Neural cell (in vitro differentiated cells): ENCODE results near the gene INPP5B.

Experiments used
- CTCF ChIP-seq: fragments of 450-650 bp; IDR thresholded peaks from 2 replicates; pipeline ENCODE4 v1.5.1; 2014; ENCODE audit warnings: antibody characterized with exemption, mild to moderate bottlenecking, moderate library complexity; ENCODE audit not compliant: poor library complexity, severe bottlenecking
- EP300 ChIP-seq: fragments of 450-650 bp; conservative IDR thresholded peaks from 2 replicates; pipeline ENCODE4 v1.6.1; 2014; ENCODE audit warnings: antibody characterized with exemption, mild to moderate bottlenecking, moderate library complexity; ENCODE audit not compliant: poor library complexity, severe bottlenecking
- EZH2 ChIP-seq: fragments of 200-600, 300-800 bp; shearing (Covaris generic), sonication (generic); IDR thresholded peaks from 2 replicates; pipeline ENCODE4 v1.6.1; 2014; ENCODE audit warnings: antibody characterized with exemption, low read length, borderline replicate concordance, mild to moderate bottlenecking; ENCODE audit not compliant: insufficient read depth, poor library complexity, severe bottlenecking
- MXI1 ChIP-seq: fragments of 450-650 bp; conservative IDR thresholded peaks from 2 replicates; pipeline ENCODE4 v1.6.1; 2014; ENCODE audit warnings: antibody characterized with exemption, mild to moderate bottlenecking; ENCODE audit not compliant: poor library complexity, severe bottlenecking
- POLR2AphosphoS5 ChIP-seq: IDR thresholded peaks from 2 replicates; pipeline ENCODE4 v1.6.1; 2012
- REST ChIP-seq: IDR thresholded peaks from 2 replicates; pipeline ENCODE4 v1.6.1; 2012; ENCODE audit warnings: borderline replicate concordance
- TAF1 ChIP-seq: IDR thresholded peaks from 2 replicates; pipeline ENCODE4 v1.6.1; 2012; ENCODE audit warnings: low read depth

- no peak for TF ChIP-seq POLR2AphosphoS5
- TF ChIP-seq CTCF, result no peak
- TF ChIP-seq EP300, result no peak
- TF ChIP-seq MXI1, result no peak
- no peak for TF ChIP-seq EZH2
- no peak for TF ChIP-seq TAF1
- TF ChIP-seq REST, result no peak
Measured at GRCh38 chr1:37839676-37840075, 107.2 kb downstream of the INPP5B start.
